ENCODE measurements around the gene OFD1. TPM values are rescaled to one million over a fixed set of nuclear protein-coding genes. Genes with fewer than 3 reads are reported as not detected.
A peak's percentile ranks its signal among the peaks of the same experiment; 100 is the strongest.

Gene OFD1
- total RNA-seq, 3 donors from 2014 or later (not counting 1 experiment from before 2014, with no cell fraction given): 62.8 to 77.6 (median 74.9) TPM

DNA sequence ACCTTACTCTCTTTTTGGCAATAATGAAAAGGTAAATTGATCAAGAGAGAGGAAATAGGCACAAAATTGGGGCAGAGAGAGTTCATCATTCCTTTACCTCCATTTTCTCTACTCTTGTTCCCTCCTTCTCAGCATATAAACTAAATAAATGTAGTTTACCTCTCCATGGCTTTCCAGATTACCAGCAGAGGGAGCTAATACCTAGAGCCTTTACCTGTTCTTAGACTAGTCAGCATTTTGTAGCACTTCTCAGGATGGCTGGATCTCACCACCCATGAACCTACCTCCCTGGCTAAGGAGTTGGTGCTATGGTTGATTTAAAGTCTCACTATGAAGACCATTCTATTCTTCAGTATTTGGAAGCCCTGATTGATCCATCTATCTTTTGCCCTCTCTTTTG is 15.7 kb downstream of the OFD1 start:
- TF ChIP-seq, protein P1, sequence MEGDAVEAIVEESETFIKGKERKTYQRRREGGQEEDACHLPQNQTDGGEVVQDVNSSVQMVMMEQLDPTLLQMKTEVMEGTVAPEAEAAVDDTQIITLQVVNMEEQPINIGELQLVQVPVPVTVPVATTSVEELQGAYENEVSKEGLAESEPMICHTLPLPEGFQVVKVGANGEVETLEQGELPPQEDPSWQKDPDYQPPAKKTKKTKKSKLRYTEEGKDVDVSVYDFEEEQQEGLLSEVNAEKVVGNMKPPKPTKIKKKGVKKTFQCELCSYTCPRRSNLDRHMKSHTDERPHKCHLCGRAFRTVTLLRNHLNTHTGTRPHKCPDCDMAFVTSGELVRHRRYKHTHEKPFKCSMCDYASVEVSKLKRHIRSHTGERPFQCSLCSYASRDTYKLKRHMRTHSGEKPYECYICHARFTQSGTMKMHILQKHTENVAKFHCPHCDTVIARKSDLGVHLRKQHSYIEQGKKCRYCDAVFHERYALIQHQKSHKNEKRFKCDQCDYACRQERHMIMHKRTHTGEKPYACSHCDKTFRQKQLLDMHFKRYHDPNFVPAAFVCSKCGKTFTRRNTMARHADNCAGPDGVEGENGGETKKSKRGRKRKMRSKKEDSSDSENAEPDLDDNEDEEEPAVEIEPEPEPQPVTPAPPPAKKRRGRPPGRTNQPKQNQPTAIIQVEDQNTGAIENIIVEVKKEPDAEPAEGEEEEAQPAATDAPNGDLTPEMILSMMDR (IDR thresholded peaks at IDR 0.05): no peak
- DNase-seq (peak in 1 of 2 donors; percentile 63), ATAC-seq (peak in 1 of 3 donors; percentile 60)
- Histone ChIP-seq H3K36me3 (ENCODE audit: control insufficient read depth, insufficient read depth, low read length) (peaks cover 55% of the 10 kb centered on the region), H3K4me3 (ENCODE audit: low read length) (no peak overlapping the region), H3K4me1 (ENCODE audit: control insufficient read depth, insufficient read depth, low read length) (peaks cover 6% of the 10 kb centered on the region), H3K27me3 (ENCODE audit: control insufficient read depth, insufficient read depth, low read length) (no peaks in the 10 kb centered on the region), H3K27ac (ENCODE audit: low read length) (no peak overlapping the region), H3K9me3 (ENCODE audit: control insufficient read depth, insufficient read depth, low read length) (no peaks in the 10 kb centered on the region)
- H3K27me3 Mint-ChIP-seq (ENCODE audit: low read depth in 2 of 2): no peaks in the 10 kb centered on the region
- peak overlapping the region; percentile 68 to 77 for H3K27ac Mint-ChIP-seq
- peaks cover 19 to 36% of the 10 kb centered on the region in 2 donors for H3K4me1 Mint-ChIP-seq
- intact Hi-C loops (cut with micrococcal nuclease): loop anchor here (1.0 kb wide), 1 partner anchor 282 kb away; no protein-coding TSS in a partner anchor
- no peak overlapping the region for H3K4me3 Mint-ChIP-seq
- H3K9me3 Mint-ChIP-seq: no peaks in the 10 kb centered on the region
- H3K36me3 Mint-ChIP-seq: peaks cover 12% of the 10 kb centered on the region

DNA sequence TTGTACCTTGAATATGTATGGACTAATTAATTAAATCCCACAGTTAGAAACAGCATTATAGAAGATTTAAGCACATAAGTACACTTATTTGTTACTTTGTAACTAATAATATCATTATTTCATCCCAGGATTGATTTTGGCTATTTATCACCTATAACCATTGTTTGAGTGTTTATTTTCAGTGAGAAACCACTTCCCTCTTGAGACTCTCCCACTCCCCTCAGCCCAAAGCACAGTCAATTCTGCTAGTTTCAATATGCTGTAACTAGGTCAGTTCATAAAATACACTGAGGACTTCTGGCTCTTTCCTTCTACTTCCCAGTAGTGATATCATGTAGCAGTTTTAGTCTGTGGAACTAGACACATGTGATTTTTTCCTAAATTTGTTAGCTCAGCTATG is 16.3 kb downstream of the OFD1 start:
- peaks cover 12% of the 10 kb centered on the region for H3K36me3 Mint-ChIP-seq
- H3K4me3 Mint-ChIP-seq: no peak overlapping the region
- Histone ChIP-seq H3K4me1 (ENCODE audit: control insufficient read depth, insufficient read depth, low read length) (peaks cover 6% of the 10 kb centered on the region), H3K27ac (ENCODE audit: low read length) (no peak overlapping the region), H3K9me3 (ENCODE audit: control insufficient read depth, insufficient read depth, low read length) (no peaks in the 10 kb centered on the region), H3K36me3 (ENCODE audit: control insufficient read depth, insufficient read depth, low read length) (peaks cover 49% of the 10 kb centered on the region), H3K4me3 (ENCODE audit: low read length) (no peak overlapping the region), H3K27me3 (ENCODE audit: control insufficient read depth, insufficient read depth, low read length) (no peaks in the 10 kb centered on the region)
- H3K9me3 Mint-ChIP-seq: no peaks in the 10 kb centered on the region
- no peaks in the 10 kb centered on the region for H3K27me3 Mint-ChIP-seq (ENCODE audit: low read depth in 2 of 2)
- peak overlapping the region; percentile 68 to 77 for H3K27ac Mint-ChIP-seq
- TF ChIP-seq, protein P1 (IDR thresholded peaks at IDR 0.05): no peak
- H3K4me1 Mint-ChIP-seq: peaks cover 23 to 42% of the 10 kb centered on the region in 2 donors
- intact Hi-C loops (cut with micrococcal nuclease): loop anchor here (1.0 kb wide), 1 partner anchor 281 kb away; no protein-coding TSS in a partner anchor
- DNase-seq: no peak
- peak in 1 of 3 donors; percentile 49 for ATAC-seq

DNA sequence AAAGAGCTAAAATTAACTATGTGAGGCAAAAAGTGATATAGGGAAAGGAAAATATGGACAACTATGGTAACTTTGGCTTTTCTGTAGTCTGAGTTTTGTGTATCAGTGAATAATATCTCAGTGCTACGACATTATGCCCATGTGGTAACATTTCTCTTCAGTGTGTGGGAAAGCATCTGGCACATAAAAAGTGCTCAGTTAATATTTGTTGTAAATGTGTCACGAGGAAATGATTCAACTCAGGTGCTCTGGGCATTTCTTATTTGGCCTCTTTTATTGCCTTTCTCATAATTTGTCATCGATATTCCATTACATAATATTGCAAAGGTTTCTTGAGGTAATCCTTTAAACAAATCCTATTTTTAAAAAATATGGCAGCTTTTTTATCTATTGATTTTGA is 17.6 kb downstream of the OFD1 start:
- peaks cover 23 to 39% of the 10 kb centered on the region in 2 donors for H3K4me1 Mint-ChIP-seq
- no peak for DNase-seq
- TF ChIP-seq, protein P1 (IDR thresholded peaks at IDR 0.05): no peak
- Histone ChIP-seq H3K4me3 (ENCODE audit: low read length) (no peak overlapping the region), H3K36me3 (ENCODE audit: control insufficient read depth, insufficient read depth, low read length) (peaks cover 45% of the 10 kb centered on the region), H3K27me3 (ENCODE audit: control insufficient read depth, insufficient read depth, low read length) (no peaks in the 10 kb centered on the region), H3K9me3 (ENCODE audit: control insufficient read depth, insufficient read depth, low read length) (no peaks in the 10 kb centered on the region), H3K27ac (ENCODE audit: low read length) (no peak overlapping the region), H3K4me1 (ENCODE audit: control insufficient read depth, insufficient read depth, low read length) (peaks cover 6% of the 10 kb centered on the region)
- H3K27ac Mint-ChIP-seq: peak overlapping the region; percentile 59 to 68
- no peak for ATAC-seq
- H3K27me3 Mint-ChIP-seq (ENCODE audit: low read depth in 2 of 2): no peaks in the 10 kb centered on the region
- WGBS (ENCODE audit: insufficient coverage): 83% methylated on average over 1 of the region's 3 CpGs
- H3K36me3 Mint-ChIP-seq: peaks cover under 1% of the 10 kb centered on the region
- no peaks in the 10 kb centered on the region for H3K9me3 Mint-ChIP-seq
- H3K4me3 Mint-ChIP-seq: no peak overlapping the region
- intact Hi-C loops (cut with micrococcal nuclease): no loop called here

DNA sequence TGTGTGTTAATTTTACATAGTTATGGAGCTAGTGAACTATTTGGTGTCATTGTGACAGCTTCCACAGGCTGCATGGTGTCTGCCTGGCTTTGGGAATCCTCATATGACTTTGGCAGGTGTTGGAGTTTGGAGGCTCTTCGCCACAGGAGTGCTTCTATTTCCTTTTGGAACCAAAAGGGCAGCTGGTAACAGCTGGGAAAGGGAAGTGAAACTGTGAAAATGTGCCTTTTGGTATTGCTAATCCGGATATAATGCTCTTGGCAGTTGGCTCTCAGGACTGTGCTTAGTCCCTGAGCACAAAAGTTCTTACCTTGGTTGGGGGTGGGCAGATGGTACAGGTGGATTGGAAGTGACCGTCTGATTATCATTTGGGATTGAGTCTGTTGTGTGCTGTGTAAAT is 18.1 kb downstream of the OFD1 start:
- intact Hi-C loops (cut with micrococcal nuclease): no loop called here
- no peaks in the 10 kb centered on the region for H3K9me3 Mint-ChIP-seq
- Histone ChIP-seq H3K36me3 (ENCODE audit: control insufficient read depth, insufficient read depth, low read length) (peaks cover 46% of the 10 kb centered on the region), H3K27ac (ENCODE audit: low read length) (no peak overlapping the region), H3K27me3 (ENCODE audit: control insufficient read depth, insufficient read depth, low read length) (no peaks in the 10 kb centered on the region), H3K9me3 (ENCODE audit: control insufficient read depth, insufficient read depth, low read length) (no peaks in the 10 kb centered on the region), H3K4me3 (ENCODE audit: low read length) (no peak overlapping the region), H3K4me1 (ENCODE audit: control insufficient read depth, insufficient read depth, low read length) (peaks cover 6% of the 10 kb centered on the region)
- peak overlapping the region; percentile 35 to 46 for H3K27ac Mint-ChIP-seq
- no peak overlapping the region for H3K4me3 Mint-ChIP-seq
- DNase-seq (no peak), ATAC-seq (no peak)
- H3K4me1 Mint-ChIP-seq: peaks cover 23 to 34% of the 10 kb centered on the region in 2 donors
- no peaks in the 10 kb centered on the region for H3K36me3 Mint-ChIP-seq
- TF ChIP-seq, protein P1 (IDR thresholded peaks at IDR 0.05): no peak
- no peaks in the 10 kb centered on the region for H3K27me3 Mint-ChIP-seq (ENCODE audit: low read depth in 2 of 2)
- 21% methylated on average over 3 of the region's 3 CpGs for WGBS (ENCODE audit: insufficient coverage)

Measured in natural killer cell (primary cell).